ELR (cell line): ENCODE data around the gene CXCR6.

Source experiments
- DNase-seq: peaks from one replicate; pipeline ENCODE4 v3.0.0-alpha.2; 2015; ENCODE audit warnings: low read depth

Gene CXCR6

GRCh38 chr3:45922039-45922326 is 21.3 kb upstream of the CXCR6 start:
- DNase-seq = no peak

GRCh38 chr3:45922950-45923590 is 20.2 kb upstream of the CXCR6 start:
- no peak for DNase-seq

- peak; percentile 66 for DNase-seq
These were observed 19.5 kb upstream of the CXCR6 start for GRCh38 chr3:45923755-45924154.

- no peak for DNase-seq
These were observed 15.4 kb upstream of the CXCR6 start for GRCh38 chr3:45927881-45928280.

- peak; percentile 52 for DNase-seq
These were observed 14.1 kb upstream of the CXCR6 start for GRCh38 chr3:45929042-45929679.

- no peak for DNase-seq
These were observed 11.8 kb upstream of the CXCR6 start for GRCh38 chr3:45931496-45931895.

- DNase-seq = no peak
These were observed 11.2 kb upstream of the CXCR6 start for GRCh38 chr3:45932112-45932511.

- DNase-seq = no peak
These were observed 9.7 kb upstream of the CXCR6 start for GRCh38 chr3:45933591-45933990.

- no peak for DNase-seq
These were observed 7.0 kb upstream of the CXCR6 start for GRCh38 chr3:45936261-45936660.

GRCh38 chr3:45937206-45938042 is 5.8 kb upstream of the CXCR6 start:
- DNase-seq = no peak

GRCh38 chr3:45938043-45938435 is 5.2 kb upstream of the CXCR6 start:
- DNase-seq = no peak

GRCh38 chr3:45938864-45939263 is 4.4 kb upstream of the CXCR6 start:
- peak; percentile 87 for DNase-seq

- DNase-seq = peak; percentile 30
These were observed 3.9 kb upstream of the CXCR6 start for GRCh38 chr3:45939341-45939771.

- no peak for DNase-seq
These were observed 3.1 kb upstream of the CXCR6 start for GRCh38 chr3:45940004-45940780.

- DNase-seq = peak; percentile 9
These were observed 2.4 kb upstream of the CXCR6 start for GRCh38 chr3:45940781-45941365.

- no peak for DNase-seq
These were observed 1.0 kb upstream of the CXCR6 start for GRCh38 chr3:45942051-45942825.

- no peak for DNase-seq
These were observed 1.8 kb downstream of the CXCR6 start for GRCh38 chr3:45944830-45945620.

GRCh38 chr3:45946307-45946706 is 3.0 kb downstream of the CXCR6 start:
- DNase-seq = peak; percentile 47

GRCh38 chr3:45946875-45947274 is 3.6 kb downstream of the CXCR6 start:
- DNase-seq = no peak

GRCh38 chr3:45947361-45947760 is 4.1 kb downstream of the CXCR6 start:
- DNase-seq = no peak
